Measurements from ENCODE around the gene RUNX2. TPM values are rescaled to one million over a fixed set of nuclear protein-coding genes. Genes with fewer than 3 reads are reported as not detected.

RUNX2 gene
- total and polyA plus RNA-seq, 2 experiments from 2014 or later, result 0.66 to 1.7 TPM

DNA sequence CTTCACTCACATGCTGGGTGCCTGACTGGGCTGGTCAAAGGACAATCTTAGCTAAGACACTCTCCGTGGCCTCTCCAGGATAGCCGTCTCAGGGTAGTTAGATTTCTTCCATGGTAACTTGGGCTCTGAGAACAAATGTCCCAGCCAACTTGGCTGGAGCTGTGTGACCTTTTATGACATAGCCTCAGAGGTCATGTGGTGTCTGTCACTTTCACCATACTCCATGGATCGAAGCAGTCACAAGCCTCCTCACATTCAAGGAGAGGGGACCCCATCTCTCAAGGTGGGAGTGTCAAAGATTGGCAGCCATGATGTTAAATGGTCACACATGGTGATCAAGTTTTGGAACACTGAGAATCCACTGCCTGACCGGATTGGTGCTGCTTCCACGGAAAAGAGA lies 240.5 kb downstream of the RUNX2 start:
- Histone ChIP-seq H3K4me2 (no peak overlapping the region), H3K79me2 (replicated peaks; ENCODE audit: insufficient read depth) (no peaks in the 10 kb centered on the region), H3K36me3 (ENCODE audit: insufficient read depth) (no peaks in the 10 kb centered on the region), H3K27ac (ENCODE audit: low read depth) (no peak overlapping the region), H3F3A (replicated peaks; ENCODE audit: low read depth) (no peaks in the 10 kb centered on the region), H4K20me1 (replicated peaks; ENCODE audit: insufficient read depth) (no peaks in the 10 kb centered on the region), H3K9me2 (ENCODE audit: insufficient read depth) (peaks cover 9% of the 10 kb centered on the region; the same call in 1 of the 2 replicates), H3K27me3 (ENCODE audit: insufficient read depth) (no peaks in the 10 kb centered on the region), H2AFZ (no peak overlapping the region), H3K4me1 (ENCODE audit: insufficient read depth) (no peaks in the 10 kb centered on the region), H3K4me3 (no peak overlapping the region)
- Mint-ChIP-seq H3K27me3 (ENCODE audit: insufficient read depth, low read depth, poor library complexity) (no peaks in the 10 kb centered on the region), H3K9me3 (no peaks in the 10 kb centered on the region), H3K4me1 (peaks cover 5% of the 10 kb centered on the region; the same call in 2 of the 3 replicates), H3K4me3 (no peak overlapping the region), H3K36me3 (ENCODE audit: low read depth) (no peaks in the 10 kb centered on the region), H3K27ac (no peak overlapping the region)
- DNase-seq (ENCODE audit: low spot score) (no peak), ATAC-seq (no peak)
- TF ChIP-seq JUNB (IDR thresholded peaks at IDR 0.05; ENCODE audit: unreplicated experiment), result no peak
- TF ChIP-seq, protein P1, sequence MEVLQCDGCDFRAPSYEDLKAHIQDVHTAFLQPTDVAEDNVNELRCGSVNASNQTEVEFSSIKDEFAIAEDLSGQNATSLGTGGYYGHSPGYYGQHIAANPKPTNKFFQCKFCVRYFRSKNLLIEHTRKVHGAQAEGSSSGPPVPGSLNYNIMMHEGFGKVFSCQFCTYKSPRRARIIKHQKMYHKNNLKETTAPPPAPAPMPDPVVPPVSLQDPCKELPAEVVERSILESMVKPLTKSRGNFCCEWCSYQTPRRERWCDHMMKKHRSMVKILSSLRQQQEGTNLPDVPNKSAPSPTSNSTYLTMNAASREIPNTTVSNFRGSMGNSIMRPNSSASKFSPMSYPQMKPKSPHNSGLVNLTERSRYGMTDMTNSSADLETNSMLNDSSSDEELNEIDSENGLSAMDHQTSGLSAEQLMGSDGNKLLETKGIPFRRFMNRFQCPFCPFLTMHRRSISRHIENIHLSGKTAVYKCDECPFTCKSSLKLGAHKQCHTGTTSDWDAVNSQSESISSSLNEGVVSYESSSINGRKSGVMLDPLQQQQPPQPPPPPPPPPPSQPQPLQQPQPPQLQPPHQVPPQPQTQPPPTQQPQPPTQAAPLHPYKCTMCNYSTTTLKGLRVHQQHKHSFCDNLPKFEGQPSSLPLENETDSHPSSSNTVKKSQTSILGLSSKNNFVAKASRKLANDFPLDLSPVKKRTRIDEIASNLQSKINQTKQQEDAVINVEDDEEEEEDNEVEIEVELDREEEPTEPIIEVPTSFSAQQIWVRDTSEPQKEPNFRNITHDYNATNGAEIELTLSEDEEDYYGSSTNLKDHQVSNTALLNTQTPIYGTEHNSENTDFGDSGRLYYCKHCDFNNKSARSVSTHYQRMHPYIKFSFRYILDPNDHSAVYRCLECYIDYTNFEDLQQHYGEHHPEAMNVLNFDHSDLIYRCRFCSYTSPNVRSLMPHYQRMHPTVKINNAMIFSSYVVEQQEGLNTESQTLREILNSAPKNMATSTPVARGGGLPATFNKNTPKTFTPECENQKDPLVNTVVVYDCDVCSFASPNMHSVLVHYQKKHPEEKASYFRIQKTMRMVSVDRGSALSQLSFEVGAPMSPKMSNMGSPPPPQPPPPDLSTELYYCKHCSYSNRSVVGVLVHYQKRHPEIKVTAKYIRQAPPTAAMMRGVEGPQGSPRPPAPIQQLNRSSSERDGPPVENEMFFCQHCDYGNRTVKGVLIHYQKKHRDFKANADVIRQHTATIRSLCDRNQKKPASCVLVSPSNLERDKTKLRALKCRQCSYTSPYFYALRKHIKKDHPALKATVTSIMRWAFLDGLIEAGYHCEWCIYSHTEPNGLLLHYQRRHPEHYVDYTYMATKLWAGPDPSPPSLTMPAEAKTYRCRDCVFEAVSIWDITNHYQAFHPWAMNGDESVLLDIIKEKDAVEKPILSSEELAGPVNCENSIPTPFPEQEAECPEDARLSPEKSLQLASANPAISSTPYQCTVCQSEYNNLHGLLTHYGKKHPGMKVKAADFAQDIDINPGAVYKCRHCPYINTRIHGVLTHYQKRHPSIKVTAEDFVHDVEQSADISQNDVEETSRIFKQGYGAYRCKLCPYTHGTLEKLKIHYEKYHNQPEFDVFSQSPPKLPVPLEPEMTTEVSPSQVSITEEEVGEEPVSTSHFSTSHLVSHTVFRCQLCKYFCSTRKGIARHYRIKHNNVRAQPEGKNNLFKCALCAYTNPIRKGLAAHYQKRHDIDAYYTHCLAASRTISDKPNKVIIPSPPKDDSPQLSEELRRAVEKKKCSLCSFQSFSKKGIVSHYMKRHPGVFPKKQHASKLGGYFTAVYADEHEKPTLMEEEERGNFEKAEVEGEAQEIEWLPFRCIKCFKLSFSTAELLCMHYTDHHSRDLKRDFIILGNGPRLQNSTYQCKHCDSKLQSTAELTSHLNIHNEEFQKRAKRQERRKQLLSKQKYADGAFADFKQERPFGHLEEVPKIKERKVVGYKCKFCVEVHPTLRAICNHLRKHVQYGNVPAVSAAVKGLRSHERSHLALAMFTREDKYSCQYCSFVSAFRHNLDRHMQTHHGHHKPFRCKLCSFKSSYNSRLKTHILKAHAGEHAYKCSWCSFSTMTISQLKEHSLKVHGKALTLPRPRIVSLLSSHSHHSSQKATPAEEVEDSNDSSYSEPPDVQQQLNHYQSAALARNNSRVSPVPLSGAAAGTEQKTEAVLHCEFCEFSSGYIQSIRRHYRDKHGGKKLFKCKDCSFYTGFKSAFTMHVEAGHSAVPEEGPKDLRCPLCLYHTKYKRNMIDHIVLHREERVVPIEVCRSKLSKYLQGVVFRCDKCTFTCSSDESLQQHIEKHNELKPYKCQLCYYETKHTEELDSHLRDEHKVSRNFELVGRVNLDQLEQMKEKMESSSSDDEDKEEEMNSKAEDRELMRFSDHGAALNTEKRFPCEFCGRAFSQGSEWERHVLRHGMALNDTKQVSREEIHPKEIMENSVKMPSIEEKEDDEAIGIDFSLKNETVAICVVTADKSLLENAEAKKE (CRISPR knock-in tag; IDR thresholded peaks at IDR 0.05), result no peak
- TF ChIP-seq, protein P2, sequence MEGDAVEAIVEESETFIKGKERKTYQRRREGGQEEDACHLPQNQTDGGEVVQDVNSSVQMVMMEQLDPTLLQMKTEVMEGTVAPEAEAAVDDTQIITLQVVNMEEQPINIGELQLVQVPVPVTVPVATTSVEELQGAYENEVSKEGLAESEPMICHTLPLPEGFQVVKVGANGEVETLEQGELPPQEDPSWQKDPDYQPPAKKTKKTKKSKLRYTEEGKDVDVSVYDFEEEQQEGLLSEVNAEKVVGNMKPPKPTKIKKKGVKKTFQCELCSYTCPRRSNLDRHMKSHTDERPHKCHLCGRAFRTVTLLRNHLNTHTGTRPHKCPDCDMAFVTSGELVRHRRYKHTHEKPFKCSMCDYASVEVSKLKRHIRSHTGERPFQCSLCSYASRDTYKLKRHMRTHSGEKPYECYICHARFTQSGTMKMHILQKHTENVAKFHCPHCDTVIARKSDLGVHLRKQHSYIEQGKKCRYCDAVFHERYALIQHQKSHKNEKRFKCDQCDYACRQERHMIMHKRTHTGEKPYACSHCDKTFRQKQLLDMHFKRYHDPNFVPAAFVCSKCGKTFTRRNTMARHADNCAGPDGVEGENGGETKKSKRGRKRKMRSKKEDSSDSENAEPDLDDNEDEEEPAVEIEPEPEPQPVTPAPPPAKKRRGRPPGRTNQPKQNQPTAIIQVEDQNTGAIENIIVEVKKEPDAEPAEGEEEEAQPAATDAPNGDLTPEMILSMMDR (conservative IDR thresholded peaks at IDR 0.05; ENCODE audit: low read depth in 2 of 2), result no peak
- no peak for TF ChIP-seq ZNF114 (CRISPR knock-in tag; IDR thresholded peaks at IDR 0.05)
- TF ChIP-seq CREB1 (CRISPR knock-in tag; IDR thresholded peaks at IDR 0.05; ENCODE audit: low read depth), result no peak
- no peak for TF ChIP-seq EZH2phosphoT487 (IDR thresholded peaks at IDR 0.05; ENCODE audit: unreplicated experiment)
- TF ChIP-seq, protein P3, sequence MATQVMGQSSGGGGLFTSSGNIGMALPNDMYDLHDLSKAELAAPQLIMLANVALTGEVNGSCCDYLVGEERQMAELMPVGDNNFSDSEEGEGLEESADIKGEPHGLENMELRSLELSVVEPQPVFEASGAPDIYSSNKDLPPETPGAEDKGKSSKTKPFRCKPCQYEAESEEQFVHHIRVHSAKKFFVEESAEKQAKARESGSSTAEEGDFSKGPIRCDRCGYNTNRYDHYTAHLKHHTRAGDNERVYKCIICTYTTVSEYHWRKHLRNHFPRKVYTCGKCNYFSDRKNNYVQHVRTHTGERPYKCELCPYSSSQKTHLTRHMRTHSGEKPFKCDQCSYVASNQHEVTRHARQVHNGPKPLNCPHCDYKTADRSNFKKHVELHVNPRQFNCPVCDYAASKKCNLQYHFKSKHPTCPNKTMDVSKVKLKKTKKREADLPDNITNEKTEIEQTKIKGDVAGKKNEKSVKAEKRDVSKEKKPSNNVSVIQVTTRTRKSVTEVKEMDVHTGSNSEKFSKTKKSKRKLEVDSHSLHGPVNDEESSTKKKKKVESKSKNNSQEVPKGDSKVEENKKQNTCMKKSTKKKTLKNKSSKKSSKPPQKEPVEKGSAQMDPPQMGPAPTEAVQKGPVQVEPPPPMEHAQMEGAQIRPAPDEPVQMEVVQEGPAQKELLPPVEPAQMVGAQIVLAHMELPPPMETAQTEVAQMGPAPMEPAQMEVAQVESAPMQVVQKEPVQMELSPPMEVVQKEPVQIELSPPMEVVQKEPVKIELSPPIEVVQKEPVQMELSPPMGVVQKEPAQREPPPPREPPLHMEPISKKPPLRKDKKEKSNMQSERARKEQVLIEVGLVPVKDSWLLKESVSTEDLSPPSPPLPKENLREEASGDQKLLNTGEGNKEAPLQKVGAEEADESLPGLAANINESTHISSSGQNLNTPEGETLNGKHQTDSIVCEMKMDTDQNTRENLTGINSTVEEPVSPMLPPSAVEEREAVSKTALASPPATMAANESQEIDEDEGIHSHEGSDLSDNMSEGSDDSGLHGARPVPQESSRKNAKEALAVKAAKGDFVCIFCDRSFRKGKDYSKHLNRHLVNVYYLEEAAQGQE (IDR thresholded peaks at IDR 0.05; ENCODE audit: unreplicated experiment), result no peak
- TF ChIP-seq STAT1 (IDR thresholded peaks at IDR 0.05; ENCODE audit: unreplicated experiment), result no peak
- no peak for TF ChIP-seq ZNF331 (CRISPR knock-in tag; IDR thresholded peaks at IDR 0.05; ENCODE audit: low read depth)
- TF ChIP-seq EZH2 (IDR thresholded peaks at IDR 0.05; ENCODE audit: low read depth, unreplicated experiment), result no peak
- TF ChIP-seq, protein P4, sequence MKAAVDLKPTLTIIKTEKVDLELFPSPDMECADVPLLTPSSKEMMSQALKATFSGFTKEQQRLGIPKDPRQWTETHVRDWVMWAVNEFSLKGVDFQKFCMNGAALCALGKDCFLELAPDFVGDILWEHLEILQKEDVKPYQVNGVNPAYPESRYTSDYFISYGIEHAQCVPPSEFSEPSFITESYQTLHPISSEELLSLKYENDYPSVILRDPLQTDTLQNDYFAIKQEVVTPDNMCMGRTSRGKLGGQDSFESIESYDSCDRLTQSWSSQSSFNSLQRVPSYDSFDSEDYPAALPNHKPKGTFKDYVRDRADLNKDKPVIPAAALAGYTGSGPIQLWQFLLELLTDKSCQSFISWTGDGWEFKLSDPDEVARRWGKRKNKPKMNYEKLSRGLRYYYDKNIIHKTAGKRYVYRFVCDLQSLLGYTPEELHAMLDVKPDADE (IDR thresholded peaks at IDR 0.05), result no peak
- no peak for TF ChIP-seq NANOG (IDR thresholded peaks at IDR 0.05; ENCODE audit: borderline replicate concordance)
- TF ChIP-seq POLR2AphosphoS5 (IDR thresholded peaks at IDR 0.05; ENCODE audit: low read depth), result no peak
